HG02763 (cell line): ENCODE data around the gene CLCNKA.
"Not testable (repeated sequence)": the region's sequence is repeated elsewhere in the genome, so short reads cannot be mapped to it uniquely, and the experiment has no call there.

ENCODE experiments used
- ATAC-seq: cut with Tn5 transposase; IDR thresholded peaks from one replicate; pipeline ENCODE4 v1.9.1; 2021; ENCODE audit warnings: mild to moderate bottlenecking, moderate library complexity; ENCODE audit not compliant: unreplicated experiment

The CLCNKA gene

GRCh38 chr1:16021681-16022080 is at the start of gene CLCNKA:
Gene CLCNKA (plus strand): TSS chr1:16022036. CDS start chr1:16022620, 584 bp downstream.
- ATAC-seq, result no peak

GRCh38 chr1:15972409-15972808 is 49.4 kb upstream of the CLCNKA start:
- ATAC-seq, result no peak

GRCh38 chr1:15973772-15974171 is 48.1 kb upstream of the CLCNKA start:
- ATAC-seq, result no peak

- ATAC-seq, result no peak
These were observed 47.0 kb upstream of the CLCNKA start for GRCh38 chr1:15974855-15975254.

- ATAC-seq, result peak; percentile 65
These were observed 46.5 kb upstream of the CLCNKA start for GRCh38 chr1:15975358-15975804.

GRCh38 chr1:15975805-15976680 is 45.8 kb upstream of the CLCNKA start, which contains the start of gene ZBTB17:
Gene ZBTB17 (minus strand): TSS chr1:15976101. CDS start chr1:15948495, 27,606 bp downstream.
- ATAC-seq, result peak; percentile 84

GRCh38 chr1:15977947-15978346 is 43.9 kb upstream of the CLCNKA start:
- not testable (repeated sequence) for ATAC-seq

GRCh38 chr1:15981679-15982078 is 40.2 kb upstream of the CLCNKA start:
- ATAC-seq, result no peak

GRCh38 chr1:15983275-15983674 is 38.6 kb upstream of the CLCNKA start:
- no peak for ATAC-seq

- ATAC-seq, result no peak
These were observed 36.1 kb upstream of the CLCNKA start for GRCh38 chr1:15985611-15986297.

GRCh38 chr1:15988856-15989736 is 32.7 kb upstream of the CLCNKA start:
- no peak for ATAC-seq

GRCh38 chr1:15989776-15990175 is 32.1 kb upstream of the CLCNKA start:
- no peak for ATAC-seq

- ATAC-seq, result no peak
These were observed 30.2 kb upstream of the CLCNKA start for GRCh38 chr1:15991427-15992186.

- ATAC-seq, result no peak
These were observed 29.7 kb upstream of the CLCNKA start for GRCh38 chr1:15992187-15992553.

- no peak for ATAC-seq
These were observed 29.0 kb upstream of the CLCNKA start for GRCh38 chr1:15992582-15993500.

- no peak for ATAC-seq
These were observed 28.2 kb upstream of the CLCNKA start for GRCh38 chr1:15993666-15994065.

GRCh38 chr1:15994081-15994480 is 27.8 kb upstream of the CLCNKA start:
- no peak for ATAC-seq

- no peak for ATAC-seq
These were observed 27.1 kb upstream of the CLCNKA start for GRCh38 chr1:15994590-15995351.
